ENCODE data around the gene MRPL4. TPM values are rescaled to one million over a fixed set of nuclear protein-coding genes. Genes with fewer than 3 reads are reported as not detected.
"Not testable (repeated sequence)": the region's sequence is repeated elsewhere in the genome, so short reads cannot be mapped to it uniquely, and the experiment has no call there.

The MRPL4 gene
- total and polyA plus RNA-seq, 2 experiments from 2014 or later = 92.0 to 171 TPM

DNA sequence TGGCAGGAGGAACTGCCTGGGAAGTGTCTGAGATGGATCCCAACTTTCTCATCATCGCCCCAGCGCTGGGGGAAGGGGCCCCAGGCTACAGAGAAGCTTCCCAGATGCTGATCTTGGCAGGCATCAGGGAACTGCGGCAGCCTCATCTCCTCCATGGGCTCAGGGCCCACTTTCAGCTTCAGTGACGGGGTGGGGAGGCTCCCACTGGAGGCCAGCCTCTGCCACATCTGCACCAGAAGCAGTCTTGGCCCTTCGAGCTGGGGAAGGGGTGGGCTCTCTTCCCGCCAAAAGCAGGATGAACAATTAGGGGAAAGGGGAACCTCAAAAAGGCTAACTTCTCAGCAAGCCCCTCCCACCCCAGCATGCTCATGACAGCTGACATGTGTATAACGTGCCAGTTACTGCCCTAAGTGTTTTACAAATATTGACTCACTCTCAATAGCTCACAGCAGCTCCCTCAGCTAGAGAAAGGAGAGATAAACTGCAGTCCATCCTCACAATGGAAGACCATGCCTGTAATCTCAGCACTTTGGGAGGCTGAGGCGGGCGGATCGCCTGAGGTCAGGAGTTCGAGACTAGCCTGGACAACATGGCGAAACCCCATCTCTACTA, 13.7 kb upstream of the MRPL4 start (continued):
- no peak for TF ChIP-seq ZNF462 (CRISPR knock-in tag; IDR thresholded peaks at IDR 0.05)
- no peak for TF ChIP-seq NANOG (IDR thresholded peaks at IDR 0.05; ENCODE audit: borderline replicate concordance)
- no peak for TF ChIP-seq ZNF331 (CRISPR knock-in tag; IDR thresholded peaks at IDR 0.05; ENCODE audit: low read depth)
- TF ChIP-seq, protein P1, sequence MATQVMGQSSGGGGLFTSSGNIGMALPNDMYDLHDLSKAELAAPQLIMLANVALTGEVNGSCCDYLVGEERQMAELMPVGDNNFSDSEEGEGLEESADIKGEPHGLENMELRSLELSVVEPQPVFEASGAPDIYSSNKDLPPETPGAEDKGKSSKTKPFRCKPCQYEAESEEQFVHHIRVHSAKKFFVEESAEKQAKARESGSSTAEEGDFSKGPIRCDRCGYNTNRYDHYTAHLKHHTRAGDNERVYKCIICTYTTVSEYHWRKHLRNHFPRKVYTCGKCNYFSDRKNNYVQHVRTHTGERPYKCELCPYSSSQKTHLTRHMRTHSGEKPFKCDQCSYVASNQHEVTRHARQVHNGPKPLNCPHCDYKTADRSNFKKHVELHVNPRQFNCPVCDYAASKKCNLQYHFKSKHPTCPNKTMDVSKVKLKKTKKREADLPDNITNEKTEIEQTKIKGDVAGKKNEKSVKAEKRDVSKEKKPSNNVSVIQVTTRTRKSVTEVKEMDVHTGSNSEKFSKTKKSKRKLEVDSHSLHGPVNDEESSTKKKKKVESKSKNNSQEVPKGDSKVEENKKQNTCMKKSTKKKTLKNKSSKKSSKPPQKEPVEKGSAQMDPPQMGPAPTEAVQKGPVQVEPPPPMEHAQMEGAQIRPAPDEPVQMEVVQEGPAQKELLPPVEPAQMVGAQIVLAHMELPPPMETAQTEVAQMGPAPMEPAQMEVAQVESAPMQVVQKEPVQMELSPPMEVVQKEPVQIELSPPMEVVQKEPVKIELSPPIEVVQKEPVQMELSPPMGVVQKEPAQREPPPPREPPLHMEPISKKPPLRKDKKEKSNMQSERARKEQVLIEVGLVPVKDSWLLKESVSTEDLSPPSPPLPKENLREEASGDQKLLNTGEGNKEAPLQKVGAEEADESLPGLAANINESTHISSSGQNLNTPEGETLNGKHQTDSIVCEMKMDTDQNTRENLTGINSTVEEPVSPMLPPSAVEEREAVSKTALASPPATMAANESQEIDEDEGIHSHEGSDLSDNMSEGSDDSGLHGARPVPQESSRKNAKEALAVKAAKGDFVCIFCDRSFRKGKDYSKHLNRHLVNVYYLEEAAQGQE (IDR thresholded peaks at IDR 0.05; ENCODE audit: unreplicated experiment) = no peak
- no peak for TF ChIP-seq JUNB (IDR thresholded peaks at IDR 0.05; ENCODE audit: unreplicated experiment)

GRCh38 chr19:10241826-10242449, 10.1 kb upstream of the MRPL4 start:
- not testable (repeated sequence) for H3K4me2 ChIP-seq; DNase-seq (ENCODE audit: low spot score); H3K27ac Mint-ChIP-seq; H3K9me2 ChIP-seq (ENCODE audit: insufficient read depth); H3K4me1 Mint-ChIP-seq; H3K4me3 Mint-ChIP-seq; H3K27ac ChIP-seq (ENCODE audit: low read depth); H3K27me3 ChIP-seq (ENCODE audit: insufficient read depth); H3K4me3 ChIP-seq; H3K27me3 Mint-ChIP-seq (ENCODE audit: insufficient read depth, low read depth, poor library complexity); H3K79me2 ChIP-seq (replicated peaks; ENCODE audit: insufficient read depth); H2AFZ ChIP-seq; H3K36me3 Mint-ChIP-seq (ENCODE audit: low read depth); ATAC-seq; H3K4me1 ChIP-seq (ENCODE audit: insufficient read depth); H3K36me3 ChIP-seq (ENCODE audit: insufficient read depth); H3K9me3 Mint-ChIP-seq; H4K20me1 ChIP-seq (replicated peaks; ENCODE audit: insufficient read depth); H3F3A ChIP-seq (replicated peaks; ENCODE audit: low read depth)
